Progenitor cell of endocrine pancreas (in vitro differentiated cells): ENCODE data around the gene CADM3. TPM values are rescaled to one million over a fixed set of nuclear protein-coding genes. Genes with fewer than 3 reads are reported as not detected.

Source experiments
- DNase-seq: peaks from one replicate; pipeline ENCODE4 v3.0.0; 2021; ENCODE audit warnings: low spot score; ENCODE audit not compliant: unreplicated experiment
- H3K27ac Mint-ChIP-seq: 2 replicates; pipeline ENCODE4 v1.8.0; 2021; ENCODE audit warnings: mild to moderate bottlenecking, moderate library complexity, mixed read lengths
- H3K27me3 Mint-ChIP-seq: 2 replicates; pipeline ENCODE4 v1.8.0; 2021; ENCODE audit warnings: mixed read lengths
- H3K36me3 Mint-ChIP-seq: 2 replicates; pipeline ENCODE4 v1.8.0; 2022; ENCODE audit warnings: mixed read lengths; ENCODE audit not compliant: insufficient read depth
- H3K4me1 Mint-ChIP-seq: 2 replicates; pipeline ENCODE4 v1.8.0; 2021; ENCODE audit warnings: low read depth, mixed read lengths
- H3K4me3 Mint-ChIP-seq: 2 replicates; pipeline ENCODE4 v1.8.0; 2021; ENCODE audit warnings: low read depth, mild to moderate bottlenecking, moderate library complexity, mixed read lengths
- H3K9me3 Mint-ChIP-seq: 2 replicates; pipeline ENCODE4 v1.8.0; 2021; ENCODE audit warnings: low read depth, mixed read lengths
- CTCF ChIP-seq: fragments of 200-600 bp; sonication (generic); IDR thresholded peaks from one replicate; pipeline ENCODE4 v1.5.0; 2021; ENCODE audit warnings: antibody characterized with exemption, mild to moderate bottlenecking; ENCODE audit not compliant: unreplicated experiment
- long read RNA-seq: library from polyadenylated mRNA; unstranded; transcript quantifications from one replicate; pipeline ENCODE4 v2.0.0, GENCODE V29; 2020
- total RNA-seq: library from RNA; stranded (reverse); gene quantifications from 2 replicates; pipeline ENCODE4 v1.2.1, GENCODE V29; 2021

CADM3 gene
- 7.1 and 8.9 TPM in 2 replicates for total RNA-seq
- long read RNA-seq: 0 reads

GRCh38 chr1:159171254-159171687 is at the start of gene CADM3:
Gene CADM3, plus strand, starts transcription at chr1:159171615. Its CDS starts 151 bp downstream, at chr1:159171766.
- peaks cover 27% of the 10 kb centered on the region for H3K27me3 Mint-ChIP-seq
- H3K4me1 Mint-ChIP-seq: peaks cover 7% of the 10 kb centered on the region
- no peak for TF ChIP-seq CTCF
- DNase-seq: peak; percentile 37
- H3K27ac Mint-ChIP-seq: peak within 1 kb of the TSS; percentile 21
- peak within 1 kb of the TSS; percentile 72 for H3K4me3 Mint-ChIP-seq
- H3K36me3 Mint-ChIP-seq: no peaks in the 10 kb centered on the region
- no peaks in the 10 kb centered on the region for H3K9me3 Mint-ChIP-seq

GRCh38 chr1:159122005-159122621 is 49.3 kb upstream of the CADM3 start:
- no peak for TF ChIP-seq CTCF
- H3K9me3 Mint-ChIP-seq: no peaks in the 10 kb centered on the region
- no peak overlapping the region for H3K4me3 Mint-ChIP-seq
- H3K27ac Mint-ChIP-seq: no peak overlapping the region
- H3K27me3 Mint-ChIP-seq: no peaks in the 10 kb centered on the region
- H3K4me1 Mint-ChIP-seq: no peaks in the 10 kb centered on the region
- no peak for DNase-seq
- H3K36me3 Mint-ChIP-seq: no peaks in the 10 kb centered on the region

GRCh38 chr1:159123587-159123986 is 47.8 kb upstream of the CADM3 start:
- Mint-ChIP-seq H3K27ac (no peak overlapping the region), H3K9me3 (no peaks in the 10 kb centered on the region), H3K4me3 (no peak overlapping the region), H3K36me3 (no peaks in the 10 kb centered on the region), H3K27me3 (no peaks in the 10 kb centered on the region), H3K4me1 (no peaks in the 10 kb centered on the region)
- no peak for TF ChIP-seq CTCF
- no peak for DNase-seq

GRCh38 chr1:159132271-159132881 is 39.0 kb upstream of the CADM3 start:
- no peaks in the 10 kb centered on the region for H3K9me3 Mint-ChIP-seq
- H3K4me3 Mint-ChIP-seq: no peak overlapping the region
- H3K27ac Mint-ChIP-seq: no peak overlapping the region
- H3K4me1 Mint-ChIP-seq: no peaks in the 10 kb centered on the region
- H3K36me3 Mint-ChIP-seq: no peaks in the 10 kb centered on the region
- no peaks in the 10 kb centered on the region for H3K27me3 Mint-ChIP-seq
- TF ChIP-seq CTCF: peak; percentile 97
- DNase-seq: peak; percentile 48

- H3K36me3 Mint-ChIP-seq: no peaks in the 10 kb centered on the region
- TF ChIP-seq CTCF: no peak
- H3K4me3 Mint-ChIP-seq: no peak overlapping the region
- H3K9me3 Mint-ChIP-seq: no peaks in the 10 kb centered on the region
- no peak overlapping the region for H3K27ac Mint-ChIP-seq
- no peaks in the 10 kb centered on the region for H3K27me3 Mint-ChIP-seq
- H3K4me1 Mint-ChIP-seq: no peaks in the 10 kb centered on the region
- no peak for DNase-seq
Measured at GRCh38 chr1:159140474-159140873, 30.9 kb upstream of the CADM3 start.
